ENCODE data around the gene ACTRT2. TPM values are rescaled to one million over a fixed set of nuclear protein-coding genes. Genes with fewer than 3 reads are reported as not detected.

Gene ACTRT2
- total and polyA plus RNA-seq, 2 donors (not counting 3 experiments of a cell fraction or from before 2014, with no cell fraction given) = not detected

DNA sequence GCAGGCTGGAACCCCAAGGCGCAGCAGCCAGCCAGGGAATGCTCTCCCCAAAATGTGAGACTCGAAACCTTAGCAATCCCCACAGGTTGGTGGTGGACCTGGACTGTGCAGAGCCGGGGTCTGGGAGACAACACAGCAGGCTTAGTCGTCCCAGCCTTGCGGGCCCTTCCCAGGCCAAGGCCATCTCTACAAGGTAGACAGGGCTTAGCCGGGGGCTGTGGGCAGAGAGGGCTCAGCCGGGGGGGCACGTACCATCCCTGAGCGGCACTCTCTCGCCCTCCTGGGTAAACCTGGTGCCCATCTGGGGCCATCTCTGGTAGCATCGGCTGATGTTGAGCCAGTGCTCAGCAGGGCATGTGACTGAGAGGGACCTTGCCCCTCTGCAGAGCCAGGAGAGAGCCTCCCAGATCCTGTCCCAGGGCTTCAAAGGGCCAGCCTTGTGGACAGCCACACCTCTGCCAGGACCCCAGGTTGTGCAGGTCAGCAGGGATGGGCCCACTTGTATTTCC, 2.2 kb upstream of the ACTRT2 start:
- dilution Hi-C loops (cut with MboI; ENCODE audit: extremely low pct_ligation_motif_present, low sequenced_read_pairs) (no loop called here), intact Hi-C loops (cut with micrococcal nuclease) (no loop called here)
- no peak overlapping the region for H2AFZ ChIP-seq (ENCODE audit: low read depth, low read length)
- H3K36me3 ChIP-seq (ENCODE audit: control insufficient read depth in 2 of 2, extremely low read depth in 1 of 2, insufficient read depth in 2 of 2, low read length in 2 of 2) = no peaks in the 10 kb centered on the region
- no peak overlapping the region for H3K27ac ChIP-seq (ENCODE audit: insufficient read depth, low read depth, low read length)
- no peaks in the 10 kb centered on the region for H3K4me1 ChIP-seq (ENCODE audit: control insufficient read depth, extremely low read depth, insufficient read depth, low read length)
- BruUV-seq (replicated peaks) = no TSS peak
- no peaks in the 10 kb centered on the region for H3K9me3 ChIP-seq (replicated peaks; ENCODE audit: control insufficient read depth, insufficient read depth, low read length)
- no peaks in the 10 kb centered on the region for H4K20me1 ChIP-seq (replicated peaks; ENCODE audit: control insufficient read depth, extremely low read depth, insufficient read depth, low read length)
- POLR2A ChIA-PET = no interaction called here
- H3K9me1 ChIP-seq (replicated peaks; ENCODE audit: control insufficient read depth, extremely low read depth, insufficient read depth, low read length) = no peaks in the 10 kb centered on the region
- TF ChIP-seq EZH2 (IDR thresholded peaks at IDR 0.05; ENCODE audit: borderline replicate concordance, low read depth, low read length, severe bottlenecking) (no peak), POLR2A (IDR thresholded peaks at IDR 0.05; ENCODE audit: low read depth, low read length) (no peak), JUN (IDR thresholded peaks at IDR 0.05; ENCODE audit: borderline replicate concordance, insufficient read depth, insufficient read length, low read depth) (no peak), POLR2AphosphoS5 (IDR thresholded peaks at IDR 0.05; ENCODE audit: insufficient read depth, low read depth, low read length) (no peak), MYC (IDR thresholded peaks at IDR 0.05; ENCODE audit: low read depth, low read length) (no peak), GATA2 (IDR thresholded peaks at IDR 0.05; ENCODE audit: insufficient read depth, insufficient read length, low read depth, low read length) (no peak), FOS (IDR thresholded peaks at IDR 0.05; ENCODE audit: borderline replicate concordance, insufficient read depth, low read length) (no peak)
- TF ChIP-seq, protein P1, sequence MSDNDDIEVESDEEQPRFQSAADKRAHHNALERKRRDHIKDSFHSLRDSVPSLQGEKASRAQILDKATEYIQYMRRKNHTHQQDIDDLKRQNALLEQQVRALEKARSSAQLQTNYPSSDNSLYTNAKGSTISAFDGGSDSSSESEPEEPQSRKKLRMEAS (IDR thresholded peaks at IDR 0.05; ENCODE audit: insufficient read depth, insufficient read length) = no peak
- TF ChIP-seq, protein P2, sequence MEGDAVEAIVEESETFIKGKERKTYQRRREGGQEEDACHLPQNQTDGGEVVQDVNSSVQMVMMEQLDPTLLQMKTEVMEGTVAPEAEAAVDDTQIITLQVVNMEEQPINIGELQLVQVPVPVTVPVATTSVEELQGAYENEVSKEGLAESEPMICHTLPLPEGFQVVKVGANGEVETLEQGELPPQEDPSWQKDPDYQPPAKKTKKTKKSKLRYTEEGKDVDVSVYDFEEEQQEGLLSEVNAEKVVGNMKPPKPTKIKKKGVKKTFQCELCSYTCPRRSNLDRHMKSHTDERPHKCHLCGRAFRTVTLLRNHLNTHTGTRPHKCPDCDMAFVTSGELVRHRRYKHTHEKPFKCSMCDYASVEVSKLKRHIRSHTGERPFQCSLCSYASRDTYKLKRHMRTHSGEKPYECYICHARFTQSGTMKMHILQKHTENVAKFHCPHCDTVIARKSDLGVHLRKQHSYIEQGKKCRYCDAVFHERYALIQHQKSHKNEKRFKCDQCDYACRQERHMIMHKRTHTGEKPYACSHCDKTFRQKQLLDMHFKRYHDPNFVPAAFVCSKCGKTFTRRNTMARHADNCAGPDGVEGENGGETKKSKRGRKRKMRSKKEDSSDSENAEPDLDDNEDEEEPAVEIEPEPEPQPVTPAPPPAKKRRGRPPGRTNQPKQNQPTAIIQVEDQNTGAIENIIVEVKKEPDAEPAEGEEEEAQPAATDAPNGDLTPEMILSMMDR (IDR thresholded peaks at IDR 0.05; ENCODE audit: extremely low read depth in 1 of 2, insufficient read depth in 1 of 2, low read depth in 1 of 2, low read length in 2 of 2) = no peak
- no peak overlapping the region for H3K4me2 ChIP-seq (ENCODE audit: insufficient read depth, low read length)
- H3K9ac ChIP-seq (replicated peaks; ENCODE audit: extremely low read depth, insufficient read depth, low read length) = no peak overlapping the region
- CTCF ChIA-PET = no interaction called here
- no peak for FAIRE-seq
- no peak overlapping the region for H3K4me3 ChIP-seq (replicated peaks in 1 of 3; ENCODE audit: insufficient read depth in 1 of 3, low read depth in 1 of 3, low read length in 3 of 3)
- H3K79me2 ChIP-seq (ENCODE audit: control insufficient read depth, insufficient read depth, low read length) = no peaks in the 10 kb centered on the region
- DNase-seq (ENCODE audit: low read depth, low spot score) = no peak
- H3K27me3 ChIP-seq (ENCODE audit: control insufficient read depth in 2 of 2, insufficient read depth in 2 of 2, low read length in 2 of 2) = no peaks in the 10 kb centered on the region

All from endothelial cell of umbilical vein (primary cell).